ENCODE measurements around the gene LEUTX.
"Not testable (repeated sequence)": the region's sequence is repeated elsewhere in the genome, so short reads cannot be mapped to it uniquely, and the experiment has no call there.

Gene LEUTX

DNA sequence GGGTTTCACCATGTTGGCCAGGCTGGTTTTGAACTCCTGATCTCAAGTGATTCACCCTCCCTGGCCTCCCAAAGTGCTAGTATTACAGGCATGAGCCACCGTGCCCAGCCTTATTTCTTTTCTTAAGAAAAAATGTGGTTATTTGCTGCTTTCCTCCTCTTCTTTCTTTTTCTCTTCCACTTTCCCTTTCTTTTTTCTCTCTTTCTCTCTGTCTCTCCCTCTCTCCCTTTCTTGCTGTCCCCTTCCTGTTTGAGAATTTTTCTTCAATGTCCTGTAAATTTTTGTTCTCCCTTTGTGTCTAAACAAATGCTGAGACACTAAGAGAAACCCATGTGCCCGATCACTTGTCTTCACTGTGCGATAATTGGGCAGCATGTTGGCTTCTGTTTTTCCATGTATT lies 2.2 kb downstream of the LEUTX start:
- DNase-seq (ENCODE audit: low spot score) (no peak), FAIRE-seq (no peak)

DNA sequence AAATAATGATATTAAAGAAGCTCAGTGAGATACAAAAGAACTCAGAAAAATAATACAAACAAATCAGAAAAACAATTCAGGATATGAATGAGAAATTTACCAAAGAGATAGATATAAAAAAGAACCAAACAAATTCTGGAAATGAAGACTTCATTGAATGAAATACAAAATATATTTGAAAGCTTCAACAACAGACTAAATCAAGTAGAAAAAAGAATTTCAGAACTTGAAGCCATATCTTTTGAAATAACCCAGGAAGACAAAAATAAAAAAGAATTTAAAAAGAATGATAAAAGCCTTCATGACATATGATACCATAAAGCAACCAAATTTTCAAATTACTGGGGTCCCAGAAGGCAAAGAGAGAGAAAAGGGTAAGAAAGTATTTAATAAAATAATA lies 9.6 kb downstream of the LEUTX start:
- FAIRE-seq = no peak
- DNase-seq (ENCODE audit: low spot score) = no peak

DNA sequence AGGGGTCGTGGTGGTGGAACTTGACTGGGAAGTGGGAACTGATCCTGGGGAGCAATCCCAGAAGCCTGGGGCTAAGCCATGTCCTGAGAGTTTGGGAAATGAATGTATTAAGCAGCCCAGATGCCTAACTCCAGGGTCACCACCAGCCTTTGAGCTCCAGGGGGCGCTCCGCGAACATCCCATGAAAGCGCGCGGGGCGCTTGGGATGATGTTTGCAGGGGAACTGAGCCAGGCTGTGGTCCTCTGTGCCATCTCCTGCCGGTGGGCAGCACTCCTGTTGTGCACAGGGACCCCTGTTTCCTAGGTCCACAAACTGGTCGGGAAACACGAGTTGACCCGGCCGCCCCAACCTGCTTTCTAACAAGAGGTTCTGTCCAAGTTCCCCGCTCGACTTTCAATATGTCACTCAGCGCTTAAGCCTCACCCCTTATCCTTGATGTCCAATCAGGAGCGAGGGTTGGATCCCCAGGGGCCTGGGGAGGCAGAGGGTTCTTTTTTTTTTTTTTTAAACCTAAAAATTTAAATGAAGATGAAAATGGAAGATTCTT lies 14.4 kb downstream of the LEUTX start:
- DNase-seq (ENCODE audit: low spot score) (peak; percentile 86), FAIRE-seq (no peak)

DNA sequence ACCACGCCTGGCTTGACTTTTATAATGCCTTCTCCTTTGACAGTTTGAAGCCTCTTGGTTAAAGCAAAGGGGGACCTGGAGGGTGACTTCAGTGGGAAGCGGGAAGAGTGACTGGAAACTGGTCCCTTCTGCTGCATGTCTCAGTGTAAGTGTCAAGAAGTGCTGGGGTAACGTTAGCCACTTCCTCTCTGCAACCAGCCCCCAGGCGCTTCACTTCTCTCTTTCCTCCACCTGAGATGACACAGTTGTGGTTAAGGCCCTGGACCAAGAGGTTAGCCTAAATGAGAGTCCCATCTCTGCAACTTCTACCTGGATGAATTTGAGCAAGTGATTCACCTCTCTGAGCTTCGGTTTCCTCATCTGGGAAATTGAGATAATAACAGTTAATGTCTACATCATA lies 16.3 kb downstream of the LEUTX start:
- no peak for FAIRE-seq
- no peak for DNase-seq (ENCODE audit: low spot score)

DNA sequence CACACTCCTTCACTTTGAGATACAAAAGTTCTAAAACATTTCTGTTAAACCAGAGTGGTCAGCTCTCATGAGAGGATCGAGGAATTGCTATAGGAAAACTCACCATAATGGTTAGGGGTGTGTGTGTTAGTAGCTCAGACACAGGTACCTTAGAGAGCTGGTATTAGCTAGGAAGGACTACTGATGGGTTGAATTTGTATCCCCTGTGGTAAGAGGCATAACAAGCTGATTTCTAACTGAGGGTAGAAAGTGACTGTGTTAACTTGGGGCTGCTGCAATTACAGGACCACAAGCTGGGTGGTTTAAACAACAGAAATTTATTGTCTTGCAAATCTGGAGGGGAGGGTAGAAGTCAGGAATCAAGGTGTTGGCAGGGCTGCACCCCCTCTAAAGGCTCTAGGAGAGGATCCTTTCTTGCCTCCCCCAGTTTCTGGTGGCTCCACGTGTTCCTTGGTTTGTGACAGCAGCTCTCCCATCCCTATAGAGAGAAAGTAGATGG lies 17.4 kb downstream of the LEUTX start:
- no peak for FAIRE-seq
- DNase-seq (ENCODE audit: low spot score) = no peak

DNA sequence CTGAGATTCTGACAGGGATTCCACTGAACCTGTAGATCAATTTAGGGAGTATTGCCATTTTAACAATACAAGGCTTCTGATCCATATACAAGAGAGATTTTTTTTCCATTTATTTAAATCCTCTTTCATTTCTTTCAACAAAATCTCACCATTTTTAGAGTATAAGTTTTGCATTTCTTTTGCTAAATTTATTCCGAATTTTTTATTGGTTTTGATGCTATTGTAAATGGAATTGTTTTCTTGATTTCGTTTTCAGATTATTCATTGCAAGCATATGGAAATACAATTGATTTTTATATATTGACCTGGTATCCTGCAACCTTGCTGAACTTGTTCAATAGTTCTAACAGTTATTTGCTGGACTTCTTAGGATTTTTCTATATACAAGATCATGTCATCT lies 18.4 kb downstream of the LEUTX start:
- FAIRE-seq = no peak
- no peak for DNase-seq (ENCODE audit: low spot score)

DNA sequence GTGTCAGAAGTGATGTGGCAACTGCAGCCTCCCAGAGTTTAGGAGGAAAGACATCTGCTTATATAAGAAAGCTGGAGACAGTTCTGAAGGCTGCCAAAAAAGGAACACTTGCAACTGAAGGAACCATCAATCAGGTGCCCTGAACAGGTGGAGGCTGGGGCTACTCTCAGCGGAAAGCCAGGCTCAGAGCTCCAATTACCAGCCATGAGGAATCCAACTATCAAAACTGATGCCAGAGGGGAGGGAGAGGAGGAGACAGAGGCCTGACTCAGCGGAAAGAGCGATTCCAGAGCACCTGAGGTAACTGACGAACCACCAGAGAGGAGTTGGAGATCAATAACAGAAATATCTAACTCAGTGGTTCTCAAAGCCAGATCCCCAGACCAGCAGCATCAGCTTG lies 24.3 kb downstream of the LEUTX start:
- FAIRE-seq (no peak), DNase-seq (ENCODE audit: low spot score) (no peak)

DNA sequence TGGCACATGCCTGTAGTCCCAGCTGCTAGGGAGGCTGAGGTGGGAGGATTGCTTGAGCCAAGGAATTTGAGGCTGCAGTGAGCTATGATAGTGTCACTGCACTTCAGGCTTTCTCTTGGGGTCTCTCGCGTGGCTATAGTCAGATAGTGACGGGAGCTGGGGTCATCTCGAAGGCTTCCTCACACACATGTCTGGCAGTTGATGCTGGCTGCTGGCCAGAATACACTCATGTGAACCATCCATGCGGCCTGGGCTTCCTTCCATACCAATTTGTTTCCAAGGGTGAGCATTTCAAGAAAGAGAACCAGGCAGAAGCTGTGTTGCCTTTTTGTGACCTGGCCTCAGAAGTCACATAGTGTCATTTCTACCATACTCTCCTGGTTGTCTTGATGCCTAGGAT lies 26.4 kb downstream of the LEUTX start:
- FAIRE-seq = no peak

DNA sequence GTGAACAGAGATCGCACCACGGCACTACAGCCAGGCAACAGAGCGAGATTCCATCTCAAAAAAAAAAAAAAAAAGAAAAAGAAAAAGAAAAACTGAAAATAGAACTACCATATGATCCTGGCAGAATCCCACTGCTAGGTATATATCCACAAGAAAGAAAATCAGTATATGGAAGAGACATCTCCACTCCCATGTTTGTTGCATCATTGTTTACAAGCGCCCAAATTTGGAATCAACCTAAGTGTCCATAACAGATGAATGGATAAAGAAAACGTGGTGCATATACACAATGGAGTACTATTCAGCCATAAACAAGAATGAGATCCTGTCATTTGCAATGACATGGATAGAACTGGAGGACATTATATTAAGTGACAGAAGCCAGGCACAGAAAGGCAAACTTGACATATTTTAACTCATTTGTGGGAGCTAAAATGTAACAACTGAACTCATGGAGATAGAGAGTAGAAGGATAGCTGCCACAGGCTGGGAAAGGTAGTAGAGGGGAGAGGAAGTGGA lies 29.3 kb downstream of the LEUTX start:
- DNase-seq (ENCODE audit: low spot score) (no peak), FAIRE-seq (no peak)

More for the DNA sequence above, 26.4 kb downstream of the LEUTX start:
- DNase-seq (ENCODE audit: low spot score) = no peak

DNA sequence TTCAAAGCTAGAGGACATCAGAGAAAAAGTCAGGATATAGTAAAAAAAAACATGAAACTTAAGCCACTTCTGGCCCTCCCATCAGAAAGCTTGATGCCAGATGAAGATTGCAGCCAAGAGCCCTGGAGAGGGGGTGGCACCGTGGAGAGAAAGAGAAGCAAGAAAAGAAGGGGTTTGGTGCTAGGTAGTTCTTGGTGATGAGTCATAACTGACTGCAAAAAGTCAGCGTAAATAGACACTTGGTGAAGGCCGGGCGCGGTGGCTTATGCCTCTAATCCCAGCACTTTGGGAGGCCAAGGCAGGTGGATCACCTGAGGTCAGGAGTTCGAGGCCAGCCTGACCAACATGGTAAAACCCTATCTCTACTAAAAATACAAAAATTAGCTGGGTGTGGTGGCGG lies 30.0 kb downstream of the LEUTX start:
- DNase-seq (ENCODE audit: low spot score); FAIRE-seq: not testable (repeated sequence)

DNA sequence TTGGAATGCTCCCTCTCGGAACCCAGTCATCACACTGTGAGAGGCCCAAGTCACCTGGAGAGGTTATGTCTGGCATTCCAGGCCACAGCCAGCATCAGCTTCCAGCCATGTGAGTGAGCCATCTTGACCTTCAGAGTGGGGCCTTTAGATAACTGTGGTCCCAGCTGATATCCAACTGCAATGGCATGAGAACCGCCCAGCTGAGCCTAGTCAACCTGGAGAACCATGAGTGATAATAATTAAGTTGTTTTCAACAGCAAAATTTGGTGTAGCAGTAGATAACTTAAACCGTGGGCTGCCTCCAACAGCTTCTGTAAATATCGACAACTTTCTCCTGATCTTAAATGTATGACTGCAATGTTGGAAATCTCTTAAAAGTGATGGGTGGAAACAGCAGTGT lies 30.7 kb downstream of the LEUTX start:
- no peak for DNase-seq (ENCODE audit: low spot score)
- FAIRE-seq = no peak

DNA sequence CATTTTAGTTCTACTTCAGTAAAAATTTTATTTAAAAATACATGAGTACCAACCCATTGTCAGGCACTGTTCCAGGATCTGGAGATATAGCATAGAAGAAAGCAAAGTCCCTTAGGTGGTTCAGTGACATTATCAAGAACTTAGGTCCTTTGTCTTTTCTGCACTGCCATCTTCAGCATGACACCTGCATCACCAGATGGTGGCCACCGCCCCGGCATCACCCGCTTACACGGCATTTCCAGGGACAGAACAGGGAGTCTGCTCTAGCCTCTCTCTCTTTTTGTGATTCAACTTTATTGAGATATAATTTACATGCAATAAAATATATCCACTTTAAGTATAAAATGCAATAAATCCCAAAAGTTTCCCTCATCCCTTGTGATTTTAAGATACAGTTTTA lies 31.8 kb downstream of the LEUTX start:
- no peak for DNase-seq (ENCODE audit: low spot score)
- no peak for FAIRE-seq

DNA sequence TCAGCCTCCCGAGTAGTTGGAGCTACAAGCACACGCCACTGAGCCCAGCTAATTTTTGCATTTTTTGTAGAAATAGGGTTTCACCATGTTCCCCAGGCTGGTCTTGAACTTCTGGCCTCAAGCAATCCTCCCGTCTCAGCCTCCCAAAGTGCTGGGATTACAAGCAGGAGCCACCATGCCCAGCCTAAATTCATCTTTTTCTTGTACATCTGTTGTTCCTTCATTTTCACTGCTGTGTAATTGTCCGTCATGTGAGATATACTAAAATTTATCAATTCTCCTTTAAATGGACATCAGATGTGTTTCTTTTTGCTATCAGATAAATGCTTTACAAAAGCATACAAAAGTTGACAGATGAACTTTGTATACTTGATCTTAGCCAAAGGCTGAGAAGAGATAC lies 32.4 kb downstream of the LEUTX start:
- FAIRE-seq (no peak), DNase-seq (ENCODE audit: low spot score) (no peak)

DNA sequence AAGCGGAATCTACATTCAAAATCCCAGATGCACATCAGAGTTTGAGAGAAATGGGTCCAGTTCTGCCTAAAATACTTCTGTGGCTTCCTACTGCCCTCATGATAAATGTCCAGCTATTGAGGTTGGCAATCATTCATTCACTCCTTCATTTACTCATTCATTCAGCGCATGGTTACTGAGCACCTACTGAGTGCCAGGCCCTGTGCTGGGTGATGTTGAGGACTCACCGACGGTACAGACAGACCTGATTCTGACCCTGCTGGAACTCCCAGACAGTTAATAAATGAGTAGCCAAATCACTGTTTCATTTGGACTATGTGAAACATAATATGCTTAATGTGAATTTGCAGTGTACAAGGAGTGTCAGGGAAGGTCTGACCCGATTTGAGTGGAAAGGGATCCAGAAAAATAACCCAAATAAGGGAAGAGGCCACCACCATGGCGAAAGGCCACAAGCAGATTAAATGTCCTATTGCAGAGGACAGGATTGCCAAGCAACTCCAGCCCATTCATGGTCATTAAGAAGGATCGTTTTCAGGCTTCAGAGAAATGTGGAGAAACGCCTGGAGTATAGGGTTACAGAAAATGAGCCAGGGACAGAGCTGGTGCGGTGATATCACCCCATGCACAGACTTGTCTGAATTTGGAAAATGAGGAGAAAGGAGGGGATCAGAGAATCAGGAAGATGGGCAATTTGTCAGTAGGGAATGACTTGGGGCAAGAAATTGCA lies 34.8 kb downstream of the LEUTX start:
- FAIRE-seq = no peak
- DNase-seq (ENCODE audit: low spot score) = no peak

DNA sequence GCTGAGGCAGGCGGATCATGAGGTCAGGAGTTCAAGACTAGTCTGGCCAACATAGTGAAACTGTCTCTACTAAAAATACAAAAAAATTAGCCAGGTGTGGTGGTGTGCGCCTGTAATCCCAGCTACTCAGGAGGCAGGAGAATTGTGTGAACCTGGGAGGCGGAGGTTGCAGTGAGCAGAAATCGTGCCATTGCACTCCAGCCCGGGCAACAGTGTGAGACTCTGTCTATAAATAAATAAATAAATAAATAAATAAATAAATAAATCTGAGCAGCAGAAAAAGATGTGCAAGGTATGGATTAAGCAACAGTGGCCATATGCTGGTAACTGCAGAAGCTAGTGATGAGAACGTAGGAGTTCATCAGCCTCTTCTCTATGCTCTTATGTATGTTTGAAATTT lies 35.5 kb downstream of the LEUTX start:
- not testable (repeated sequence) for FAIRE-seq; DNase-seq (ENCODE audit: low spot score)

DNA sequence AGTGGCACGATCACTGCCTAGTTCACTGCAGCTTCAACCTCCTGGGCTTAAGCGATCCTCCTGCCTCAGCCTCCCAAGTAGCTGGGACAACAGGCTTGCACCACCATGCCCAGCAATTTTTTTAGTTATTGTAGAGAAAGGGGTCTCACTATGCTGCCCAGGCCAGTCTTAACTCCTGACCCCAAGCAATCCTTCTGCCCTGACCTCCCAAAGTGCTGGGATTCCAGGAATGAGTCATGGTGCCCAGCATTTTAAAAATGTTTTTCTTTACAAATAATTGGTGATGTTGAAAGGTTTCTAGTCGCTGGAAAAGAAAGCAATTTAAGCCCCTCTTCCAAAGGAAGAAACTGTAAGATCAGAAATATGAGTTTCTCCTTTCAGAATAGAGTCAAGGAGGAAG lies 35.9 kb downstream of the LEUTX start:
- FAIRE-seq (no peak), DNase-seq (ENCODE audit: low spot score) (no peak)

DNA sequence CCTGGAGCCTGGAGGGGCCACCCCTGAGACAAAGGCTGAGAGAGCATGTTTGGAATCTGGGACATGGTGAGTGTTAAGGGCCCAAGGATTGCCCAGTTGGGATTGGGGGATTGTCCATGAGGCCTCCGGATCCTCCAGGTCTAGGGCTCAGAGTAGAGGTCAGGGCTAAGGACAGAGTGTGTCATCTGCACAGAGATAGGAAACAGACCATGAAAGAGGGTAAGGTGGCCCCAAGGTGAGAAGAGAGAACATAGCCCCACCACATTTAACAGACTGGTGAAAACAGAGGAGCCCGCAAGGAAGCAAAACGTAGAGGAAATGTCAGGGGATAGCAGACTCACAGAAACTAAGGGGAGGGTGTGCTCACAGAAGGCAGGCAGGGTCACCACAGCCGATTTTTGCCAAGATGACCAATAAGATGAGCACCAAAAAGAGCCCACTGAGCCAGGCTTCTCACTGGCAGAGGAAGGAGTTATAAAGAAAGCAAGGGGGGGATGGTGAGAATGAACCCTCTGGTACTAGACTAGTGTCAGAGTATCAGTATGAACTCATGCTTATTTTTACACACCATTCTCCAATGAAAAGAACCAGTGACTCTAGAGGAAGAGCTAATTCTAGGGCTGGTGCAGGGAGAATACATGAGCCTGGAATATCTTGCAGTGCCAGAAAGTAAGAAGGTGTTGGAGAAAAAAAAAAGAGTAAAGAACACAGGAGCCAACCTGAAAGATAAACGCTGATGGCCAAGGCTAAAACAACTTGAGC lies 37.8 kb downstream of the LEUTX start:
- FAIRE-seq (no peak), DNase-seq (ENCODE audit: low spot score) (no peak)

DNA sequence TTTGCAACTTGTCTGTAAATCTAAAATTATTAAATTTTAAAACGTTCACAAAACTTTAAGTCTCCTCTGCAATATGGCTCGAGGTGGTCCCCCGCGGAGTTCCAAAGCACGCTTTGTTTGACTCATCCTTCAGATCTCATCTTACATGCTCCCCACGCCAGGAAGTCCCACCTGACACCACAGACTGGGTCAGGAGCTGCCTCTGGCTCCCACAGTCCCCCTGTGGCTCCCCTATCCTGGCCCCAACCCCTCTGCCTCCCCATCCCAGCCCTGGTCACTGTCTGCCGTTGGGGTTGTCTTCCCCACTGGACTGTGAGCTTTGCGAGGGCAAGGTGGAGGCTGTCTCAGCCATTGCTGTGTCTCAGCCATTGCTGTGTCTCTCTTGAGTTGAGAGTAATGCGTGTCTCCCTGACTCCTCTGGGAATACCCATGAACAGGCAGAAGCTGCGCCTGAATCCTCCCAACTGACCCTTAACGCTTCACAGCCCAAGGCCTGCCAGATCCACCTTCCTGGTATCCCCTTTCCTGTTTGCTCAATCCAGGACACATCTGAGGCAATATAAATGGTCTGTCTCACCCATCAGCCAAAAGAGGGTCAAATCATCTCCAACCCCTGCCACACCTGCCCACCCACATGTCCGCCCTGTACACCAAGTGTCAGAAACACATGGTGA lies 39.4 kb downstream of the LEUTX start:
- no peak for FAIRE-seq
- DNase-seq (ENCODE audit: low spot score) = no peak

DNA sequence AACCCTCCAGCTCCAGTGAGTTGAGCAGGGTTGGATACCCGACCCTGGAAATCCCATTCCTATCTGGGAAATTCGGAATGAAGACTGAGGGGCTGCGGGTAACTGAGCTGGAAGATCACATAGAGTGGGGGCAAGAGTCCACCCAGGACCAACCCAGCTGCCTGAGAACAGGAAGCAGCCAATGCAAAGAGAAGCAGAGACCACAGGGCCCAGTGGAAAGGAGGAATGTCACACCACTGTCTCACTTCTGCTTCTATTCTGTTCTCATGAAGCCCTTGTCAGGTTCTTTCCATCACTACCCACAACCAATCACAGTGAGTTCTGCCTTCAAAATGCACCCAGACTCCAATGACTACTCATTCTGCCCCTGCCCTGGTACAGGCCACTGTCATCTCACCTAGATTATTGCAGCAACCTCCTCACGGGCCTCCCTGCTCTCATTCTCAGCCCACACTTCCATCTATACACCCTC lies 40.0 kb downstream of the LEUTX start:
- no peak for DNase-seq (ENCODE audit: low spot score)
- FAIRE-seq = no peak

DNA sequence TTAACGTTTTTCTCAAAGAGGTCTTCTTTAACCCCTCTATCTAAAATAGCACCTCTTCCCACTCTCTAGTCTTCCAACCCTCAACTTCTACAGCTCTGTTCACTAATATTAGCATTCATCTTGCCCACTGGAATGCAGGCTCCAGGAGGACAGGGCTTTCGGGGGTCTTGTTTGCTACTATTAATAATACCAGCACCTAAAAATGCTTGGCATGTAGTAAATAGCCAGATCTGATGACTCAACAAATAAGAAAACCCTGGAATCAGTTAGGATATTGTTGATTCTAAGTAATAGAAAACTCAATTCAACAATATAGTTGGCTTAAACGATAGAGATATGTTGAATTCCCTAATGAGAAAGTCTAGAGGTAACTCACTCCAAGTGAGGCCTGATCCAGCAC lies 41.1 kb downstream of the LEUTX start:
- DNase-seq (ENCODE audit: low spot score) = no peak
- no peak for FAIRE-seq

DNA sequence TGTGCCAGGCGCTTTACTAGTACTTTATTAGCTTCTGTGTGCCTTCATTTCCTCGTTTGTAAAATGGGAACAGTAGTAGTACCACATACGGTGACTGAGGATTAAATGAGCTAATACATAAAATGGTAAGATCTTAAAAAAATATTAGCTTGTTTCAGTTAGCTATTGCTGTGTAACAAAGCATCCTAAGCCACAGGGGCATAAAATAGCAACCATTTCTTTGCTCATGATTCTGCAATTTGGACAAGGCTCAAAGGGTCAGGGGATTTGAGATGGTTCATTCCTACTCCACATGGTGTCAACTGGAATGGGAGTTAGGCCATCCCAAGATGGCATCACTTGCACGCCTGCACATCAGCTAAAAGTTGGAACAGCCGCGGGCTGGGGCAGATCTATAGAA lies 42.0 kb downstream of the LEUTX start:
- FAIRE-seq = no peak

DNA sequence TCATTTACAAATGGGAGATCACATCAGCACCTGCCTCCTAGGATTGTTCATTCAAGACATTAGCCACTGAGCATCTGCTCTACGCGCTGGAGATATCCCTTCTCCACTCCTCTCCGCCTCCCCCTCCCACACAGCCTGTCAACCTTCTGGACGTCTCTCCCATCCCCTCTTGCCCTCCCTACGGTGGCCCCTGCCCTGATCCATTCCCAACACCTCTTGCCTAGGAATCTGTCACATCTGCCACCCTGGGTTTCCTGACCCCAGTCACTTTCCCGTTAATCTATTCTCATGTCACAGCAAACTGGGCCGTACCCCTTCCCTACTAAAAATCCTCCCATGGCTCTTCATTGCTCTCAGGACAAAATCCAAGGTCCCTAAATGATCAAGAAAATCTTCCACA lies 45.0 kb downstream of the LEUTX start:
- DNase-seq (ENCODE audit: low spot score) = no peak
- FAIRE-seq = no peak

More for the DNA sequence above, 42.0 kb downstream of the LEUTX start:
- no peak for DNase-seq (ENCODE audit: low spot score)

Measured in urothelium cell line (cell line).